K562 (cell line): Measurements from ENCODE around the gene TBC1D32. TPM values are rescaled to one million over a fixed set of nuclear protein-coding genes. Genes with fewer than 3 reads are reported as not detected.

Source experiments
- ARNT ChIP-seq, 2 experiments: fragments of 450-650 bp; IDR thresholded peaks; 2 replicates each; pipeline ENCODE4 v1.6.1; 2016; ENCODE audit warnings: mild to moderate bottlenecking in 1 of 2
- BRF1 ChIP-seq: IDR thresholded peaks from 3 replicates; pipeline ENCODE4 v1.6.1; 2011; ENCODE audit warnings: borderline replicate concordance, mild to moderate bottlenecking; ENCODE audit not compliant: insufficient read length; ENCODE audit errors: extremely low read depth
- ZFP1 ChIP-seq: fragments of 450-650 bp; formaldehyde crosslinking; IDR thresholded peaks from 2 replicates; pipeline ENCODE4 v1.4.0; 2020; ENCODE audit warnings: mild to moderate bottlenecking, mixed read lengths
- polyA plus RNA-seq, 8 experiments: library from polyadenylated mRNA; depleted of rRNA in 4 of 8; stranded (reverse) in 5 of 8; unstranded in 3 of 8; fragments of >200 nt; fragmentation: Nextera tagmentation in 2 of 8; fragmentation: Illumina TruSeq in 1 of 8; extraction: Ambion mirVana in 2 of 8; extraction: Trizol in 1 of 8; gene quantifications; 2 replicates each; pipeline versions ENCODE4 v1.2.1 to v1.2.3, GENCODE V29; 2011 to 2014; ENCODE audit warnings: inconsistent platforms in 1 of 8, missing spikeins in 1 of 8
- total RNA-seq, 7 experiments: library from RNA; depleted of rRNA in 6 of 7; stranded (reverse); fragments of >200 nt in 6 of 7; fragmentation: Illumina TruSeq in 2 of 7; extraction: Trizol in 2 of 7; gene quantifications; 2 replicates each; pipeline versions ENCODE4 v1.2.1 to v1.2.3, GENCODE V29; 2011 to 2021; ENCODE audit warnings: low replicate concordance in 1 of 7
- TF ChIP-seq, protein P1 (sequence below), 2 experiments: fragments of 450-650 bp; IDR thresholded peaks; 2 replicates each; pipeline ENCODE4 v1.6.1; 2016; ENCODE audit warnings: mild to moderate bottlenecking in 2 of 2, borderline replicate concordance in 1 of 2, low read depth in 1 of 2, moderate library complexity in 1 of 2
- TF ChIP-seq, protein P2 (sequence below): fragments of 250-450 bp; sonication (Bioruptor Pico); IDR thresholded peaks from 2 replicates; pipeline ENCODE4 v1.4.0; 2020; ENCODE audit warnings: mild to moderate bottlenecking, moderate library complexity

TBC1D32 gene
- total and polyA plus RNA-seq, 9 of the 15 experiments (the other 6 are each of a cell fraction or from before 2014, with no cell fraction given) = 2.5 to 9.6 (median 3.9) TPM

DNA sequence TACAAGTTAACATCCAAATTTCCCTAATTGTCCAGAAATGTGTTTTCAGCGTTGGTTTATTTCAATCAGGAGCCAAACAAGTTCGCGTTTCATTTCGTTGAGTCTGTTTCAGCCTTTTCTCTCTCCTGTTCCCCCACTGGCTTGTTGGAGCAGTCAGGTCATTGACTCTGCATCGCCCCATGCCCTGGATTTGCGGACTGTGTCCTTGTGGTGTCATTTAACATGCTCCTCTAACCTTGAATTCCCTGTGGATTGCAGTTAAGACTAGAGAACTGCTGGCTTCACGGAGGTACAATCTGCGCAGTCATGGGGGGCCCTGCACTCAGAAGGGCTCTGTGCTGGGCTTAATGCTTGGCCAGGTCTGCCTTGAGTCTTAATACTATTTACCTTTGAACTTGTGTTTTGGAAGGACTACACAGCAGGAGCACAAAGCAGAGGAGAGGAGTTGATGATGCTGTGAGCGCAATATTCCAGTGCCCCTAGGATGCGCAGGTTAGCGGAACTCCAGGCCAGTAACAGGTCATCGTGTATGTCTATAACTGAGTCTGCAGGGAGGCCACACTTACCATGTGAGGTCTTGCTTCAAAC lies 5.5 kb upstream of the TBC1D32 start (continued):
- TF ChIP-seq, protein P1, sequence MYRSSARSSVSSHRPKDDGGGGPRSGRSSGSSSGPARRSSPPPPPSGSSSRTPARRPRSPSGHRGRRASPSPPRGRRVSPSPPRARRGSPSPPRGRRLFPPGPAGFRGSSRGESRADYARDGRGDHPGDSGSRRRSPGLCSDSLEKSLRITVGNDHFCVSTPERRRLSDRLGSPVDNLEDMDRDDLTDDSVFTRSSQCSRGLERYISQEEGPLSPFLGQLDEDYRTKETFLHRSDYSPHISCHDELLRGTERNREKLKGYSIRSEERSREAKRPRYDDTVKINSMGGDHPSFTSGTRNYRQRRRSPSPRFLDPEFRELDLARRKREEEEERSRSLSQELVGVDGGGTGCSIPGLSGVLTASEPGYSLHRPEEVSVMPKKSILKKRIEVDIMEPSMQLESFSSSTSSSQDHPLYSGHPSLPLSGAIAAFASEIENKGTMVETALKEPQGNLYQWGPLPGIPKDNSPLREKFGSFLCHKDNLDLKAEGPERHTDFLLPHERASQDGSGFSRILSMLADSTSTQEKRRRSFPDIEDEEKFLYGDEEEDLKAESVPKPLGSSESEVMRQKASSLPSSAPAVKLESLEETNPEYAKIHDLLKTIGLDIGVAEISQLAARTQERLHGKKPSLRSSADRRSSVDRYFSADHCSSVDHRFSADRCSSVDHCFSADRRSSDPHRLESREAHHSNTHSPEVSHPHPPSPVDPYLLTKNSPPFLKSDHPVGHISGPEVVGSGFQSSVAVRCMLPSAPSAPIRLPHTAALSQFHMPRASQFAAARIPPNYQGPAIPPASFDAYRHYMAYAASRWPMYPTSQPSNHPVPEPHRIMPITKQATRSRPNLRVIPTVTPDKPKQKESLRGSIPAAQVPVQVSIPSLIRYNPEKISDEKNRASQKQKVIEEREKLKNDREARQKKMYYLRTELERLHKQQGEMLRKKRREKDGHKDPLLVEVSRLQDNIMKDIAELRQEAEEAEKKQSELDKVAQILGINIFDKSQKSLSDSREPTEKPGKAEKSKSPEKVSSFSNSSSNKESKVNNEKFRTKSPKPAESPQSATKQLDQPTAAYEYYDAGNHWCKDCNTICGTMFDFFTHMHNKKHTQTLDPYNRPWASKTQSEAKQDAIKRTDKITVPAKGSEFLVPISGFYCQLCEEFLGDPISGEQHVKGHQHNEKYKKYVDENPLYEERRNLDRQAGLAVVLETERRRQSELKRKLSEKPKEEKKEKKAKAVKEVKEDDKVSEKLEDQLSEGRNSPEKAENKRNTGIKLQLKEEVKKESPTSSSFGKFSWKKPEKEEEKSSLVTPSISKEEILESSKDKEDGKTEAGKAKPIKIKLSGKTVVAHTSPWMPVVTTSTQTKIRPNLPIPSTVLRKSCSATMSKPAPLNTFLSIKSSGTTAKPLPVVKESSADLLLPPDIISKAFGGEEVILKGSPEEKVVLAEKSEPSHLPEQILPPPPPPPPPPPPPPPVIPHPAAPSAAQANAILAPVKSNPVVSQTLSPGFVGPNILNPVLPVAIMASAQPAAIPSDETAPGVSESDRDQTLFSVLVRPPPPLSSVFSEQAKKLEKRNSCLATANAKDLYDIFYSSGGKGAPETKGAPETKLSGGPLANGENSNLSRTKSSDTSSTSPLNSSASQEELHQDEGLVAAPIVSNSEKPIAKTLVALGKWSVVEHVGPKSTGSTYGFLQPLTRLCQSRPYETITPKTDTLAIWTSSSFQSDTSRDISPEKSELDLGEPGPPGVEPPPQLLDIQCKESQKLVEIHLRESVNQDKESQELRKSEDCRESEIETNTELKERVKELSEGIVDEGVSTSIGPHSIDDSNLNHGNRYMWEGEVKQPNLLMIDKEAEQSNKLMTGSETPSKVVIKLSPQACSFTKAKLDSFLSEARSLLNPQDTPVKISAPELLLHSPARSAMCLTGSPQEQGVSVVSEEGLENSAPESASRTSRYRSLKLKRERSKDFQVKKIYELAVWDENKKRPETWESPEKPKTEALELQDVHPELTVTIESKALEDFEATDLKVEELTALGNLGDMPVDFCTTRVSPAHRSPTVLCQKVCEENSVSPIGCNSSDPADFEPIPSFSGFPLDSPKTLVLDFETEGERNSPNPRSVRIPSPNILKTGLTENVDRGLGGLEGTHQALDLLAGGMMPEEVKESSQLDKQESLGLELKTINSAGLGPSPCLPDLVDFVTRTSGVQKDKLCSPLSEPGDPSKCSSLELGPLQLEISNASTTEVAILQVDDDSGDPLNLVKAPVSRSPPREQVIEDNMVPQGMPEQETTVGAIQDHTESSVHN (IDR thresholded peaks at IDR 0.05; ENCODE audit: borderline replicate concordance in 1 of 2, low read depth in 1 of 2) = no peak
- TF ChIP-seq, protein P2, sequence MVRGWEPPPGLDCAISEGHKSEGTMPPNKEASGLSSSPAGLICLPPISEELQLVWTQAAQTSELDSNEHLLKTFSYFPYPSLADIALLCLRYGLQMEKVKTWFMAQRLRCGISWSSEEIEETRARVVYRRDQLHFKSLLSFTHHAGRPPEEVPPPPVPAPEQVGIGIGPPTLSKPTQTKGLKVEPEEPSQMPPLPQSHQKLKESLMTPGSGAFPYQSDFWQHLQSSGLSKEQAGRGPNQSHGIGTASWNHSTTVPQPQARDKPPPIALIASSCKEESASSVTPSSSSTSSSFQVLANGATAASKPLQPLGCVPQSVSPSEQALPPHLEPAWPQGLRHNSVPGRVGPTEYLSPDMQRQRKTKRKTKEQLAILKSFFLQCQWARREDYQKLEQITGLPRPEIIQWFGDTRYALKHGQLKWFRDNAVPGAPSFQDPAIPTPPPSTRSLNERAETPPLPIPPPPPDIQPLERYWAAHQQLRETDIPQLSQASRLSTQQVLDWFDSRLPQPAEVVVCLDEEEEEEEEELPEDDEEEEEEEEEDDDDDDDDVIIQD (CRISPR knock-in tag) = no peak
- TF ChIP-seq BRF1 (no peak), ZFP1 (CRISPR knock-in tag) (no peak), ARNT (IDR thresholded peaks at IDR 0.05) (no peak)
